ENCODE data around the gene HCN4.

- TF ChIP-seq POLR2A (IDR thresholded peaks at IDR 0.05) (no peak), CTCF (IDR thresholded peaks at IDR 0.05) (no peak)
These were observed 6.3 kb upstream of the HCN4 start for GRCh38 chr15:73375012-73375411.

Data from Peyer's patch (tissue), 4 donors.